NK-92 (cell line): ENCODE data around the gene WDR77.

Experiments
- DNase-seq: peaks from one replicate; lab custom pipeline; 2025; ENCODE audit not compliant: unreplicated experiment; lab: John Stamatoyannopoulos, UW

Gene WDR77

DNA sequence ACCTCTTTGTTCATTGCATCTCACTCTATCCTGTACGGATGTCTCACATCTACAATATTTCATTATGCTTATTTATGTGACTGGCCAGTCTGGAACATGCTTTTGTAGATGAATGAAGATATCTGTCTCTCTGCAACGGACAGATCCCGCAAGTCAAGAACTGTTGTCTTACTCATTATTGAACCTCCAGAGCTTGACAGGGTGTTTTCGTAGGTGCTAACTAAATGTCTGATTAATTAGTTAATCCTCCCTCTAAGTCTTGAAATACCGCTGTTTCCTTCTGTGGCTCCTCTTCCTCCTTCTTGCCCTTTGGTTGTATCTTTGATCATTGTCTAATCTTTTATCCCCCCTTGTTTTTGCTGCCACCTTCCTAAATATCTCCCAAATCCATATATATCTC lies 21.5 kb upstream of the WDR77 start:
- DNase-seq = no peak

DNA sequence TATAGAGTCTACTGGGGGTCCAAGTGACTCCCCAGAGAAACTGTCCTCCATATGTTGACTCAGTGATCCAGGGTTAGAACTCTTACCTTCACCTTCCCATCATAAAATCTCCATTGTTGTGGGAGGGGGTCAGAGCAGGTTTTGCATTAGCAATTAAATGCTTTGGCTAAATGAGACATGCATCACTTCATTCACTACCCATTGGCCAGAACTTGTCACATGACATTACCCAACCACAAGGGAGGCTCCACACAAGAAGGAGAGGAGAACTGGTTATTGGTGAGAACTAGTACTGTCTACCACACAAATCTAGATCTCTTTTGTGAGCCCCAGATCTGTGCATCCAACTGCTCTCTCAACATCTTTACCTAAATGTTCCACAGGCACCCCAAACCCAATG lies 20.5 kb upstream of the WDR77 start:
- DNase-seq = no peak

DNA sequence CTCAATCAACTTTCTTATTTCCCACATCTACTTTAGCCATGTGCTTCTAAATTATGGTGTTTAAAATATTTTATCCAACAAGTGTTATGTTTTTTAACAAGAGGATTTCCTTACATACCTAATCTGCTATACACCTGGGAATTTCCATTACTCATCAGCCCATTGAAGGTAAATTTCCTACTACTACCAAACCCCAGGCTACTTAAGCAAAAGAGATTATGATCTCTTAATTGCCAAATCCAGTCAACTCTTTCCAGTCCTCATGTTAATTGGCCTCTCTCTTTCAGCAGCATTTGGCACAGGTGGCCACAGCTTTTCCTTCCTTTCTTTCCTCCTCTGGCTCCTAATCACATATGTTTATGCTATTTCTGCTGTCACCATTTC lies 19.7 kb upstream of the WDR77 start:
- DNase-seq = no peak

DNA sequence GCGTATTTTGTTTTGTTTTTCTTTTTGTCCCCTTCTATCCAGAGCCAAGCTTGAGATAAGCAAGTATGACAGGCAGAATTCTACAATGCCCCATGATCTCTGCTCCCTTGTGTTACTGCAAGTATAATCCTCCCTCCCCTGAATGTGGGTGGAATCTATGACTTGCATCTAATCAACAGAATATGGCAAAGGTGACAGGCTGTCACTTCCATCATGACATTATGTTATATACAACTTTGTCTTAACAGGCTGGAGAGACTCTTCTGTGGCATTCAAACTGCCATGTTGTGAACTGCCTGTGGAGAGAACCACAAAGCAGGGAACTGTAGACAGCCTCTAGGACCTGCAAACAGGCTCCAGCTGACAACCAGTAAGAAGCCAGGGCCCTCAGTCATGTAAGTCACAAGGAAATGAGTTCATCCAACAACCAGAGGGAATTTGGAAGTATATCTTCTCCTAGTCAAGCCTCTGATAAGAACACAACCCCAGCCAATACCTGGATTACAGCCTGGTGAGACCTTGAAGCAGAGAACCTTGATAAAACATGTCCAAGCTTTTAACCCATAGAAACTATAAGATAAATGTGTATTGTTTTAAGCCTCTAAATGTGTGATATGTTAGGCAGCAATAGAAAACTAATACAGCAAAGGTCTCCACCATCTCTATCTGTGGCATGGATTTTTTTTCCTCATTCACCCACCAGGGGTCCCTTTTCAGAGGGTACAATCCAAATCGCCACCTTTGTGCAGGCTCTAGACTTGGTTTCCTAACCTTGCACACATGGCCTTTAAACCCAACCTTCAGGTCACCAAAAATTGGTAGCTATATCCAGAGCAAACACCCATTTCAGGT lies 19.0 kb upstream of the WDR77 start:
- DNase-seq = no peak

DNA sequence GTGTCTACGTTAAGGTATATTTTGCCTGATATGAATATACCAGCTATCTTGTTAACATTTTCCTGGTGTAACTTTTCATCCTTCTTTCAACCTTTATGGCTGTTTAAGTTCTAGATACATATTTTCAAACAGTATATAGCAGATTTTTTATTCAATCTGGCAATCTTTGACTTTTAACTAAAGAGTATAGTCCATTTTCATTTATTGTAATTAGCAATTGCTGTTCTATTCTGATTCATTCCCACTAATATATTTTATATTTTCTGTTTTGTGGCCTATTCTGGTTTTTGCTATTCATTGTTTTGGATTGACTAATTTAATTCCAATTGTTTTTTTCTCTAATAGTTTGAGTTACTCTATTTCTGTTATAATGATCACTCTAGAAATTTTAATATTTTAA lies 17.4 kb upstream of the WDR77 start:
- no peak for DNase-seq

DNA sequence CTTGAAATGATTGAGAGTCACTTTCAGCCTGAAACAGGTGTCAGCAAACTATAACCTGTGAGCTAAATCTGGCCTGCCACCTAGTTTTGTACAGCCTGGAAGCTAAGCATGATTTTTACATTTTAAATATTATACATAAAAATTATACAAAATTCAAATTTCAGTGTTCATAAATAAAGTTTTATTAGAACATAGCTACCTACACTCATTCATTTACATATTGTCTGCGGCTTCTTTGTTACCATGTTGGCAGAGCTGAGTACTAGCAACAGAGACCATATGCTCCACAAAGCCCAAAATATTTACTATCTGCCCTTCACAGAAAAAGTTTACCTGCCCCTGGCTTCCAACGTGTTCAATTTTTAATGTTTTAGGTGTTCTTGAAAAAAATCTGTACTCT lies 16.7 kb upstream of the WDR77 start:
- no peak for DNase-seq

DNA sequence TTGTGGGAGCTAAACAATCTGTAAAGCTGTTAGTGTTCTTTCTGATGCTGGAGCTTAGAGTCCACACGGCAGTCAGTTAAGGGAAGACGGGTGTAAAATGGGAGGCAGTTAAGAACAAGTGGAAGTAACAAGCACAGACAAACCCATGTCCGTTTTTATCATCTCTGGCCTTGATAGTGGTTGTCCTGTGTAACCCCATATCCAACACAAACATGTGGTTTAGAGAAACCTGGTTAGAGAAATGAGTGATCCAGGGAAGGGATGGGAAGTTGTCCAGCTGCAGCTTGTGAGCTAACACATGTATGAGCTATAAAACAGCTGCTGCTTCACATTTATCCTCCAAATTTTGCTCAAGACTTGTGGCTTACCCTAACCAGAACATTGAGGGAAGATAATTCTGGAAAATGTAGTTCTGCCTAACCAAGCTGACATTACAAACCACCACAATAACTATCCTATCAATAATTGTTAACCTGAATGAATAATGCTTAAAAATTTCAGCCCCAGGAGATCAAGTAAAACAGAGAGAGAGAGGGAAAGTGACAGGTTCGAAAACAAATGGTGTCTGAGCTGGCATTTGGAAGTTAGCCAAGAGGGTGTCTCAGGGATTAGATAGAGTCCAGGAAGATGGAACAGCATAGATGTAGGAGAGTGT lies 14.1 kb upstream of the WDR77 start:
- no peak for DNase-seq

DNA sequence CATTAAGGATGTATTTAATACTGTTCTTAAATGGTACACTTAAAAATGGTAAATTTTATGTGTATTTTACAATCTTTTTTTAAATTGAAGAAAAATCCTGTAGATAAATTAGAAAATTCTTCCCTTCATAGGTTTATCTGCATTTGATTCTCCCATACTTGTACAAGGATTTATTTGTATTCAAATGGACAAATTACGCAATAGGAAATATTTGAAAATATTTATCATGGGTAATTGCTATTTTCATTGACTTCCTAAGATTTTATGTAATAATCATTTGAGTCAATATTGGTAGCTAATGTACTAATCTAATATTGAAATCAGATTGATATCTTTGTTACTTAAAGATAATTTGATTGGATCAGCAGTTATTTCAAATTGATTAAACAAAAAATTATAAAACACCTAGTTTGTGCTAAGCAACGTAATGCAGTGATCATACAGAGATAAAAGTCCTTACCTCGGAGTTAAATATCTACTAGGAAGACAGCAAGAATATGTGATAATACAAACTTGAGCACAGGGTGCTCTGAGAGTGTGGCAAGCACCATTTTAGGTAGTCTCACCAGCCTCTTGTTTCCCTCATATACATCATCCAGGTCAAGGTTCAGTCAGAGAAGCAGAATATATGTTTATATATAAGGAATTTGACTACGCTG lies 13.4 kb upstream of the WDR77 start:
- DNase-seq = no peak

DNA sequence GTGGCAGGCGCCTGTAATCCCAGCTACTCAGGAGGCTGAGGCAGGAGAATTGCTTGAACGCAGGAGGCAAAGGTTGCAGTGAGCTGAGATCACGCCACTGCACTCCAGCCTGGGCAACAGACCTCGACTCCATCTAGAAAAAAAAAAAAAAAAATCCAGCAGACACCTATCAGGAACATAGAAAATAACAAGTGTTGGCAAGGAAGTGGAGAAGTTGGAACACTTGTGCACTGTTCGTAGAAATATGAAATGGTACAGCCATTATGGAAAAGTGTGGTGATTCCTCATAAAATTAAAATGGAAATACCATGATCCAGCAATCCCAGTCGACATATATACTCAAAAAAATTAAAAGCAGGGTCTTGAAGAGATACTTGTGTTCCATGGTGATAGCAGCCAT lies 12.7 kb upstream of the WDR77 start:
- no peak for DNase-seq

DNA sequence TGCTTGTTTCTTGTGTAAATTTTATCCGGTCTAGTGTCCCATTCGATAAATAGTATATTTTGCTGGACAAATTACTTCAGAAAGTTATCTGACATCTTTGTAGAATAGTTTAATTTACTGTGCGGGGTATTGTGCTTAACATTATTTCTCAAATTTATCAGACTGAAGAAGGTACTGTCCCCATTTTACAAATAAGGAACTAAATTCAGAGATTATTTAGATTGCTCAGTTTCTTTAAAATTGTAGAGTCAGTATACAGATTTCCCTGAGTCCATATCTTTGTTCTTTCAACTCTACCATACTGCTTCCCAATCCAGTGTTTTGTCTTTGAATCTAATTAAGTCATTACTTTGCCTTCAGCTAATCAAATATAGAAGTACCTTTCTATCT lies 6.6 kb upstream of the WDR77 start:
- DNase-seq = no peak

DNA sequence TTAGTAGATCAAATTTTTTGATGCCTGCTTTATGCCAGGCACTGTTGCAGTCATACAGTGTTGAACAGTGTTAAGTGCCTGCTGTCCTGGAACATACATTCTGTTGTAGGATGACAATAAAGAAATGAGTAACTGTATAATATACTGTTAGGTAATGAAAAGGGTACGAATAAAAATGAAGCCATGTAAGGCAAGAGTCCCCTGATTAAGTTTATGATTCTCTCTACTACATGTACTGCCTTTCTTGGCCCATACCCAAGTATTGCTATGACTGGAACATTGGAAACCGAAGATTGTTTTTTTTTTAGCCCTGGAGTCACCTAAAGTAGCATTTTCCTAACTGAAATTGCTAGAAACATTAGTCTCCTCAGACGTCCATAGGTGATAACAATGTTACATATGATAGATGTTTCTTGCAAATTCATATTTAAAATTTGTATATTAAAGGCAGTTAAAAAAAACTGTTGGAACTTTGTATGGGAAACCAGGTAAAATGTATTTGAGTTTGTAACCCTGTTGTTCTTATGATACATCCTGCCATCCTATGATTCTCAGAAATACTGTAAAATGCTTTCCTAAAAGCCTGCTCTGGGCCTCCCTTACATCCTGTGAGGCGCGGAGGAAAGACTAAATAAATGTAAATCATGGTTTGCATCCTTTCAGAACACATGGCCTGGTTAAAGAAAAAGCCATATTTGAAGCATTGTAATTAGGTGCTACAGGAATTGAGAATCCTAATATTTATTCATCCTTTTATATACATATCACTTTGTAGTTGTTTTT lies 6.0 kb upstream of the WDR77 start:
- no peak for DNase-seq

DNA sequence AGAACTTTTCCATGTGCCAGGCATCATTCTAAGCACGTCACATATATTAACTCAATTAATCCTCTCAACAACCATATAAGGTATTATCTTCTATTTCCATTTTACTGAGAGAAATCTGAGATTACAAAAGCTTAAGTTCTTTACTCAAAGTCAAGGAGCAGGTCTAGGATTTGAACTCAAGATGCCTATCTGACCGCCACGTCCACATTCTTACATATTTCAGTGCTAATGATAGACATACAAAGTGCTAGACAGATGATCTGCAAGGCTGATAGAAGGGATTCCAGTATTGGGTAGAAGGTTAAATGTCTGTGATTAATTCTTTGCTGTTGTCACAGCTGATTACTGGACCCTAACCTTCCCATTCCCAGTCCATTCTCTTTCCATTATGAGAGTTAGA lies 4.7 kb upstream of the WDR77 start:
- no peak for DNase-seq

DNA sequence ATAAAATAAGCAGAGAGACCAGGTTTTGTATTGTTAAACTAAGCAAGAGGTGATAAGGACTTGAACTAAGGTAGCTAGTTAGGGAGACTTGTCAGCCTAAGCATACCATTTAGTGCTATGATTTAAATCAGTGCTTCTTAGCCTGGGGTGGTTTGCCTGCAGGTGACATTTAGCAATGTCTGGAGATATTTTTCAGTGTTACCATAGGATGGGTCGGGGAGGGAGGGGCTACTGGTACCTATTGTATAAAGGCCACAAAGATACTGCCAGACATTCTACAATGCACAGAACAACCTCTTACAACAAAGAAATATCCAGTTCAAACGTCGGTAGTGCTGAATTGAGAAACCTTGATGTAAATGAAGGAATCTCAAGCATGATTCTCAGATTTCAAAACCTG lies 3.5 kb upstream of the WDR77 start:
- no peak for DNase-seq

DNA sequence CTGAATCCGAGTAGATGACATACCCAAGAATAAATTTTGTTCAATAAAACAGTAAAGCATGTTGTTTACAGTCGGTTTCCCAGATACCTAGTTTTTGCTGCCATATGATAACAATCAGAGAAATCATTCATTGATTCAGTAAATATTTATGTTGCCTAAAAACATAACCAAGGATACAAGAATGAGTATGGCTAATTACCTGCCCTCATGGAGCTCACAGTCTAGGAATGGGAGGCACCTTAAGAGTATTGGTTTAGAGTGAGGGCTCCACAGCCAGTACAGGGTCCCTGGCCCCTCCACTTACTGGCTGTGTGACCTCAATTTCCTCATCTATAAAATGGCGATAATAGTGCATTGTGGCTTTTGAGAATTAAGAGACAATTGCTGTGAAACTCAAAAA lies 1.1 kb upstream of the WDR77 start:
- no peak for DNase-seq

DNA sequence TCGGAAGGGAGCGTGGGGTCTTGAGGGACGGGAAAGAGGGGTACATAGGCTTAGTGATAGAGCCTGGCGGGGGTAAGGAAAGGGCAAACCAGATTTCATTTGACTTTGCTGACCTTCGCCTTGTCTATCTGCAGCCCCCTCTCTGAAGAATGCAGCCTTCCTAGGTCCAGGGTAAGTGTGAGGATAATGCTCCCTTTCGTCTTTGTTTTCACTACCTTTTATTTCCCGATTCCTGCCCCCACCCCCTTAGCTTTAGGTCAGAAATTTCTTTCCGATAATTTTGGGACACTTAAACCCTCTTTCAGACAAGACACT lies 604 bp upstream of the WDR77 start:
- DNase-seq = no peak

DNA sequence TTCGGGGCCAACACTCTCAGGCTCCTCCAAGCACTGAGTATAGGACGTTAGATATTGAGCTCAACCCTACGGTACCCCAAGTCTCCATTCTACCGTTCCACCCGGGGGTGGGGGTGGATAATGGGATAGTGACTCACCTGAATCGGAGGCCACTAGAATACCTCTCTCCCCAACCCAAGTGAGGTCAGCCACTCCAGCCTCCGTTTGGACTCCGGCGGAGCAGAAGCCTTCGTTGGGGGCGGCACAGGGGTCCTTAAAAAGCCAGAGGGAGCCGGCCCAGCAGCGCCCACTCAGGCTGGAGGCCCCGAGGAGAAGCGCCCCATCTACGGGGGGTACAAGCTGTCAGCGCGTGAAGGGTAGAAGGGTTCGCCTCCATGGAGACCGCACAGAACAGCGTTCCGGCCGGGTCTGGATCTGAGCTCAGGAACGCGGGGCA lies 556 bp downstream of the WDR77 start:
- no peak for DNase-seq

DNA sequence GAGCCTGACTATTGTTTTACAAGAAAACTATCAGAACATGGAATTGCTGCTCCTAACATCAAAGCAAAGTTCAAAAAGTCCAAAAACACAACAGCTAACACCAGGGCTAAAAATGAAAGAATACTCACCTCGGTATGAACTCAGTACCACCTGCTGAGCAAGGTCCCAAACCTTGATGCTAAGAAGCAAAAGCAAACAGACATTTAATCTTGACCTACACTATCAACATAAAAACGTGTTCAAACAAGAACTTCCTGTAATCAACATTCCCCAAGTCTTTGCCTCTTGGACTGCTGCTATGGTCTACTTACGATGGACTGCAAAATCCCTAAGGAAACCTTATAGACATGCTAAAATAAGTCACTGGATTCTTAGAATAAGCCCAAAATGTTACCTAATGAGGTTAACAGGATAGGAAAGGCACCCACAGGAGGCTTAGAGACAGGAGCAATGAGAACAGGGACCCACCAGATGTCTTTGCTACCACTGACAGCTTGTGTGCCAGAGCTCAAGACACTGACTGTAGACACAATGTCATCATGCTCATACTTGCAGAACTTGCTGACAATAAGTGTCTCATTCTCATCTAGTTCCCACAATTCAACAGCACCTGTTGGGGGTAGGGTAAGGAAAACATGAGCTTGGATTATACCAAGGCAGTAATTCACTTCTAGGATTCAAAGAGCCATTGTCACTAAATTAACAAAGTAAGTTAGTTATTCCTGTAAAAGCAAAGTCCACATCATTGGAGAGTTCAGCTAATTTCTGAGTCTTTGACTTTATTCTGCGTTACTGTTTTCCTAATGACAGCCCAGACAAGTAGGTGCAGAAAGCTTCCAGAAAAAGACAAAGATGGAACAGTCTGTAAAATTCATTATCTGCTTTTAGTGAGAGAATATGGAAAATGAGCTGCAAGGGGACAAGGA lies 1.8 kb downstream of the WDR77 start:
- DNase-seq = no peak

DNA sequence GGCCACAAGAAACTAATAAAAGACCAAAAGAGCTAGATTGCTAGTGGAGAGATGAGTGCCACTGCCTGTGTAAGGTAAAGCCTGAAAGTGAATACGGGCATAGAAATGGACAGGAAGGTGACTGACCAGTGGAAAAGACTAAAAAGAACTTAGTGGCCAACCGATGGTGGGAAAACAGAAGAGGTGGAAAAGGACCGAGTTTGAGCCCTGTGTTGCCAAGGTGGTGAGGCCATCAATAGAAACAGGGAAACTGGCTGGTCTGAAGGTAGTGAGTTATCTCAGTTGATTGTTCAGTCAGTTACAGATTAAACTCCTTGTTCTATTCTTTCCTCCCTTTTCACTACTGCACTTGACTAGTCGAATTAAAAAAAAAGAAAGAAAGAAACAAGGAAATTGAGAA lies 2.5 kb downstream of the WDR77 start:
- no peak for DNase-seq

DNA sequence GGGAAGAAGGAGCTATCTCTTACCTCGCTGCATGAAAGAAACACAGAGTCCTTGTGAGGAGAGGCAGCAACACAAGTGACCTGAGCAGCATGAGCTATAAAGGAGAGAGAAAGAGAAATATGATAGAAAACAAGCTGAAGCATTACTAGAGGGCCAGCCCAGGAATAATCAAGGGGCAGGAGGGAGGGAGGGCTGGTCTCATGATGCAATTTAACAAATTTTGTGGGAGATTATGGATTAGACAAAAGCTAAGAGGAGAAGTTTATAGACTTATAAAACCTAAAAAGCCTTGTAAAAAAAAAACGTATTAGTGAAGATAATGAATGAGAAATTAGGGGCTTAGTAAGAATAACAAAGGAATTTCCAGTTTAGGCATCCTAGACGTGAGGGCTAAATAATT lies 5.0 kb downstream of the WDR77 start:
- DNase-seq = no peak

DNA sequence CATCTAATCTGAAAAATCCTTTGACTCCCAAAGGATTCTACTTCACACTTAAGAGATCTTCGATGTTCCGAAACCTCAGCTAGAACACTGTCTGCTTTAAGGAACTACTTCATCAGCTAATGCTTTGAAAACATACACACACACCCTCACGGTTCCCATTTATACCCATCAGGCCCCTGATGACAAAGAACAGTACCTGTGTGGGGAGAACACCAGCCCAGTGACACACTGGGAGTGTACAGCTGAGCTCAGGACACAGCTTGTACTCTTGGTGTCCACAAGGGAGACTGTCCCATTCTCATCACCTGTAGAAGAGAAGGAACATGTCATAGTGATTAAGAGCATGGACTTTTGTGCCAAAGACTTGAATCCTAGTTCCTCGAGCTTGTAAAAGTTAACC lies 6.6 kb downstream of the WDR77 start:
- no peak for DNase-seq
